Keratinocyte (primary cell): ENCODE measurements around the gene ACAD11.

Experiments used
- EZH2 ChIP-seq: IDR thresholded peaks from one replicate; pipeline ENCODE4 v1.6.1; 2012; ENCODE audit warnings: inconsistent platforms, mild to moderate bottlenecking, low read length, moderate library complexity
- TF ChIP-seq, protein P1 (sequence below), 3 experiments: IDR thresholded peaks in 1 of 3; conservative IDR thresholded peaks in 1 of 3; optimal IDR thresholded peaks in 1 of 3; 2 replicates in 2 of 3; 3 replicates in 1 of 3; pipeline versions ENCODE3 to v1.5.1; 2011; ENCODE audit warnings: low read length in 3 of 3, mild to moderate bottlenecking in 3 of 3, moderate library complexity in 2 of 3, control low read depth in 1 of 3, inconsistent platforms in 1 of 3; ENCODE audit not compliant: insufficient read depth in 2 of 3; ENCODE audit errors: extremely low read depth in 1 of 3

DNA sequence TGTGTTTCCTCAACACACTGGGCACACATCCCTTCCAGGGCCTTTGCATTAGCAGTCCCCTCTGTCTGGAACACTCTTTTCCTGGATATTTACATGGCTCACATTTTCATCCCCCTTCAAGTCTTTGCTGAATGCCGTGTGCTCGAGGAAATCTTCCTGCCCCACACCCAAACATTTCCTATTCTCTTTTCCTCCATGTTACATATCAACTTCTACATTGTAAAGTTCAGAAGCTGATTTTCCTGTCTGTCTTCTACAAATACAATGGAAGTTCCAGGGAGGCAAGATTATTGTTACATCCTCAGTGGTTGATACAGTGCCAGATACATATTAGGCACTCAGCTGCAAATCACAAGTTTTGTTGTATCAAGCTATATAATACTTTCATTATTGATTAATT, 4.1 kb downstream of the ACAD11 start:
- TF ChIP-seq, protein P1, sequence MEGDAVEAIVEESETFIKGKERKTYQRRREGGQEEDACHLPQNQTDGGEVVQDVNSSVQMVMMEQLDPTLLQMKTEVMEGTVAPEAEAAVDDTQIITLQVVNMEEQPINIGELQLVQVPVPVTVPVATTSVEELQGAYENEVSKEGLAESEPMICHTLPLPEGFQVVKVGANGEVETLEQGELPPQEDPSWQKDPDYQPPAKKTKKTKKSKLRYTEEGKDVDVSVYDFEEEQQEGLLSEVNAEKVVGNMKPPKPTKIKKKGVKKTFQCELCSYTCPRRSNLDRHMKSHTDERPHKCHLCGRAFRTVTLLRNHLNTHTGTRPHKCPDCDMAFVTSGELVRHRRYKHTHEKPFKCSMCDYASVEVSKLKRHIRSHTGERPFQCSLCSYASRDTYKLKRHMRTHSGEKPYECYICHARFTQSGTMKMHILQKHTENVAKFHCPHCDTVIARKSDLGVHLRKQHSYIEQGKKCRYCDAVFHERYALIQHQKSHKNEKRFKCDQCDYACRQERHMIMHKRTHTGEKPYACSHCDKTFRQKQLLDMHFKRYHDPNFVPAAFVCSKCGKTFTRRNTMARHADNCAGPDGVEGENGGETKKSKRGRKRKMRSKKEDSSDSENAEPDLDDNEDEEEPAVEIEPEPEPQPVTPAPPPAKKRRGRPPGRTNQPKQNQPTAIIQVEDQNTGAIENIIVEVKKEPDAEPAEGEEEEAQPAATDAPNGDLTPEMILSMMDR (optimal IDR thresholded peaks at IDR 0.05 in 1 of 3, IDR thresholded peaks at IDR 0.05 in 1 of 3, conservative IDR thresholded peaks at IDR 0.05 in 1 of 3; ENCODE audit: extremely low read depth in 1 of 3, insufficient read depth in 2 of 3, low read length in 3 of 3), result no peak
- no peak for TF ChIP-seq EZH2
